DMS79 (cell line): ENCODE data around the gene F11.
"Not testable (repeated sequence)": the region's sequence is repeated elsewhere in the genome, so short reads cannot be mapped to it uniquely, and the experiment has no call there.

Experiments used
- DNase-seq: peaks from one replicate; lab custom pipeline; 2025; lab: John Stamatoyannopoulos, UW

Gene F11

DNA sequence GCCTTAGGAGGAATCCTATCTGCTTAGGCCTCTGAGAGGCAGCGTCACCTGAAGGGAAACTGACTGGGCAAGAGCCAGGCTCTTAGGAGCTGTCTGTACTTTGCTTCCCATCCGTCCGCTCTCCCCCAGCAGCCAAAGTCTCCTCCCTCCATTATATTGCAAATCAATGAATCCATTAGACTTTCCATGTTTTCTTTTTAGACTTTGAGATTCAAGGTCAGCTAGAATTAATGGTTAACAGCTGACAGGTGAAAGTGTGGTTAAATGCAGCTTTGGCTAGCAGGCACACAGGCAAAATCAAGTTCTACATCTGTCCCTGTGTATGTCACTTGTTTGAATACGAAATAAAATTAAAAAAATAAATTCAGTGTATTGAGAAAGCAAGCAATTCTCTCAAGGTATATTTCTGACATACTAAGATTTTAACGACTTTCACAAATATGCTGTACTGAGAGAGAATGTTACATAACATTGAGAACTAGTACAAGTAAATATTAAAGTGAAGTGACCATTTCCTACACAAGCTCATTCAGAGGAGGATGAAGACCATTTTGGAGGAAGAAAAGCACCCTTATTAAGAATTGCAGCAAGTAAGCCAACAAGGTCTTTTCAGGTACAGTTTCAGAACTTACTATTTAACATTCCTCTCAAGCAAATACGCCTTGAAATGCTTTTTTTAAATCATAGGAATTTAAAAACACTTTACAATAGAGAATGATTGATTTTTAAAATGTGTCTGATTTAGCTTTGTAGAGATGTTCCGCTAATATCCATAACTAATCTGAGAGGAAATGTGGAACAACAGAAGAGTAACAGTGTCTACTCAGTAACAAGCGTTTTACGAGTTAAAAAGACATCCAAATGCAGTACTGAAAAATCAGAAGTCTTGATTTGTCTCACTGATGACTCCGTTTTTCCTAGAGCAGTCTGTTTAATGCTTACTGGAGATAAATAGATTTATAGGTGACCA is at the start of gene F11:
Gene F11, plus strand, starts transcription at position 507 of the 970 bp plus-strand sequence. CDS start 948 bp downstream, outside the sequence.
- no peak for DNase-seq

DNA sequence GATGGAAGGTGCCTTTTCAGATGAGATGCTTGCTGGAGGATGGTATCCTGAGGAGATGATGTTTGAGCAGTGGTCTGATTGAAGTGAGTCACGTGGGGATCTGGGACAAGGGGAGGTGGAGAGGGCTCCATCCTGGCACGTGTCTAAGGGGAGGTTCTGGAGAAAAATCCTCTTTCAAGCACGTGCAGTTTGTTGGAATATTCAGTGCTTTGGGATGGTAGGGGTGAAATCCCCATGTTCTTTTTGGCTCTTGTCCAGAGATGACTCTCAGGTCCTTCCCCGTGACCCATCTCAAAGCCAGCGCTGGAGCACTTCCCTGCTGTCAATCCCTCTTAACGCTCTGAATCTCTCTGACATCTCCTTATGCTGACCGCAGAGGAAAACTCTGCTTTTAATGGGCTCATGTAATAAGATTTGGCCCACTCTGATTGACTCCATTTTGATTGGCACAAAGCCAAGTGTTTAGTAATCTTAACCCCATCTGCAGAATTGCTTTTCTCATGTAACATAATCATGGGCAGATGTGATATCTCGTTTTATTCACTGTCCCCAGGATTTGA is 49.4 kb upstream of the F11 start:
- peak; percentile 10 for DNase-seq

DNA sequence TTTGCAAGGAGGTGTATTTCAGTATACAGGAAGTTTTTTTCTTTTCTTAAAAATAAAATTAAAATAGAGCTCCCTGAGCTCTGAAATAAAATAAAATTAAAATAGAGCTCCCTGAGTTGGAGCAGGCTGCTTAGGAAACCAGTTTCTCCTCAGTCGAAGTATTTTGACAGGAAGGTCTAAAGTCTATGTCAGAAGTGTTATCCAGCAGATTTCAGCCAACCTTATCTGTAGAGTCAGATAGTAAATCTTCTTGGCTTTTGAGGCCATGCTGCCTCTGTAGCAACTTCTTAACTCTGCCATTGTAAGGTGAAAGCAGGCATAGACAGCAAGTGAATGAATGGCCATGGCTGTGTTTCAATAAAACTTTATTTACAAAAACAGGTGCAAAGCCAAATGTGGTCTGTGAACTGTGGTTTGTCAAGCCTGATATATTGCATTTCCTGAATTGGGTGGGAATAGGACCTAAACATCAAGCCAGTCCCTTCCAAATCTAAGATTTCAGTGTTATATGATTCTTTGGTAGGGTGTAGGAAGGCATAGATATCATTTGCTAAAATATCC is 48.2 kb upstream of the F11 start:
- DNase-seq, result no peak

DNA sequence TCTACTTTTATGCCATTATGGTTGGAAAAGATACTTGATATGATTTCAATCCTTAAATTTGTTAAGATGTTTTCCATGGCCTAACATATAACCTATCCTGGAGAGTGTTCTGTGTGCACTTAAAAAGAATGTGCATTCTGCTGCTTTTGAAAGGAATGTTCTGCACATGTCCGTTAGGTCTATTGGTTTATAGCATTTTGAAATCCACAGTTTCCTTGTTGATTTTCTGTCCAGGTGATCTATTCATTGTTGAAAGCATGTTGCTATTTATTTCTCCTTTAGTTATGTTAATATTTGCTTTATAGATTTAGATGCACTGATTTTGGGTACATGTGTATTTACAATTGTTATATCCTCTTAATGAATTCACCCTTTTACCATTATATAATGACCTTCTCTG is 44.4 kb upstream of the F11 start:
- no peak for DNase-seq

DNA sequence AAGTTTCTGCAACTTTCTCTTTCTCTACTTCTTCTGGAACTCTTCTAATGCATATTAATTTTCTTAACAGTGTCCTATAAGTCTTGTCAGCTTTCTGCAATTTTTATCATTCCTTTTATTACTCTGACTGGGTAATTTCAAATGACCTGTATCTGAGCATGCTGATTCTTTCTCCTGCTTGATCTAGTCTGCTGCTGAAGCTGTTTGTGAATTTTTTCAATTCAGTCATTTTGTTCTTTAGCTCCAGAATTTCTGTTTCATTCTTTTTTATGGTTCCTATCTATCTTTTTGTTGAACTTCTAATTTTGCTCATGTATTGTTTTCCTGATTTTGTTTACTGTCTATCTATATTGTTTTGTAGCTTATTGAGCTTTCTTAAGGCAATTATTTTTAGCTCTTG is 40.1 kb upstream of the F11 start:
- no peak for DNase-seq

DNA sequence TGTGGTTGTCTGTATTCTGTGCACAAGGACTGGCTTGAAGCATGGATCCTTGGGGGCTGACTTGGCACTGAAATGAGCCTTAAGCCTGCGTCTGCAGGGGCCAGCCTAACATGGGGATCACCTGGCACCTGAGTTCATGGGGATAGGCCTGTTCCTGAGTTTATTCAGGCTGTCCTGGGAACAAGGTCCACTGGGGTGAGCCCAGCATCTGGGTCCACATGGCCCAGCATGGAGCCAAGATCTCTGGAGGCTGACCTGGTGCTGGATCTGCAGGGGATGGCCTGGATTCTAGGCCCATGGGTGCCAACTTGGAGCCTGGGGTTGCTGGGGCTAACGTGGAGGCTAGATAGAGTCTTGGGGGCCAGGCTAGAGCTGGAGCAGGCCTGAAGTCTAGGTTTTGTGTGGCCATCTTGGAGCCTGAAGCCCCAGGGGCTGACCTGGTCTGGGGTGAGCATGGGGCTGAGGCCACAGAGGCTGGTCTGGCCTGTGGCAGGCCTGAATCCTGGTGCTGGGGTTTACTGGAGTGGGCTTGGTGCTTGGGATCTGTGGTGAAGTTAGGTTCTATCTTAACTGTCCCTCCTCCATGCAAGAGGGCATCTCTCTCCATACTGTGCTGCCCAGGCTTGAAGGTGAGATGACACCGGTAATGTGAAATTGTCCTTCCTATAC is 39.3 kb upstream of the F11 start:
- no peak for DNase-seq

DNA sequence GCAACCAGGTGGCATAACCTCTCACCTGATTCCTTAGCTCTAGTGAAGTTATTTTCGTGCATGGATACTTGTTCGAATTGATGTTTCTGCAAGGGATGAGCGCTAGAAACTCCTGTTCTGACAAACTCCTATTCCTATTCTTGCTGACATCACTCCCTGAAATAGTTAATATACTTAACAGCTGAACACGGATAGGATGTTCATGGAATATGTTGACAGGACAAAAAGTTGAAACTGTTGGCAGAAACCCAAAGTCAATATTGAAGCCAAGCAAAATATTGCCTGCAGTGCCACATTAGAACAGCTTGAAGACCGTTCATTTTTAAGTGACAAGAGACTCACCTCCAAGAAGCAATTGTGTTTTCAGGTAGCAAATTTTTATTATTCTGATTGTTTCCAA is 38.8 kb upstream of the F11 start, which contains the start of gene KLKB1:
Gene KLKB1, plus strand, starts transcription at position 287 of the 400 bp plus-strand sequence. CDS start 689 bp downstream, outside the sequence.
- no peak for DNase-seq

DNA sequence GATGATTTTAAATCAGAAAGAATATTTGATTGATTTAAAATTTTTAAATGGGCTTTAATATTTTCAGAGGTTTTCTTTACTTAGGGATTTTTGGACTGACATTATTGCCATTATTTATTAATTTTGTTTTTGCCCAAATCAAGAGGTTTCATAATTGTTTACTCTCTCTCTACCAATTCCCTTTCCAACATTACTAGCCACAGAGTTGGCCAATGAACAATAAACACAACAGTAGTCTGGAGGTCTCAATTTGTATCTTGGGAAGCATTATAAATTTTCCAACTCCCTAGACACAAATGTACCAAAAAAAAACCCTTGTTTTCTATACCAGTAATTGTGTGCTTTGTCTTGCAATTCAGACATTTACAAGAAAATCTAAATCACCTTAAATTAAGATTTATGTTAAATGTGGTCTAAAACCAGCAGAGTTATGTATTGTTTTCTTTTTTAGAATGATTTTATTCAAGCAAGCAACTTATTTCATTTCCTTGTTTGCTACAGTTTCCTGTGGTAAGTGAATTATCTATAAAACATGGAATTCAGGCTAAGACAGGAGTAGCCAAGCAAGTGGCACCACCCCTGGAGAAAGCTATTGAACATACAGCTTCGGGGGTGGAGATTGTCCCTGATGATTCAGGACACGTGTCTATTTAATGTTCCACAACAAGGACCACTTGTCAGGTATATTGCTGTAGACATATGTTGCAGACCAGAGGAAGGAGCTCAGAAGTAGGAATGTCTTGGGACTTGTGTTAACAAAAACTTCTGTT is 38.1 kb upstream of the F11 start:
- no peak for DNase-seq

DNA sequence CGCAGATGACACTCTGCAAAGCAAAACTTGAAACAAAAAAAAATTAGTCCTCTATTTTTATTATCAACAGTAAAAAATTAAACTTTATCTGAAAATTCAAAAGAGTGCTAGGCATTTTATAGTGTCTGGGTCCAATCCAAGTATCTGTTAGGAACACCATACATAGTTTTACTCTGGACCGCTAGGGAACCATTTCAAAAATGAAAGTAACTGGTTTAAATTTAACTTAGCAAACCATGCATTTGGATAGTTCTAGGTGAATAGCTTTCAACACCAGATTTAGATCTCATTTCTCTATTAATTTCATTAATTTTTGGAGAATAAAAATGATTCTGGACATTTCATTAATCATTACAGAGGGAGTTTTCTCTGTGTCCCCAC is 37.5 kb upstream of the F11 start:
- no peak for DNase-seq

DNA sequence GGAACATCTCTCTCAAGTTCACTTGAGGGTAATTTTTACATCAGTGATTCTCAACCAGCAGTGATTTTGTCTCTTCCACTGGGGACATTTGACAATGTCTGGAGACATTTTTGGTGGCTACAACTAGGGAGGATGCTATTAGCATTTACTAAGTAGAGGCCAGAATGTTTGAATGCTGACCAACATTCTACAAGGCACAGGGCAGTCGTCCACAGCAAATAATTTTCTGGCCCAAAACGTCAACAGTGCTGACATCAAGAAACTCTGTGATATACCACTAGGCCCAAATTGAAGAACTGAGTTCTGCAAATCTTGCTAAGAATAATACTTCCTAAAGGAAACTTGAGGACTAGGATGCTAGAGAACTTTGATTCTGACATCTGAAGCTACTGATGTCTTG is 31.6 kb upstream of the F11 start:
- DNase-seq, result no peak

DNA sequence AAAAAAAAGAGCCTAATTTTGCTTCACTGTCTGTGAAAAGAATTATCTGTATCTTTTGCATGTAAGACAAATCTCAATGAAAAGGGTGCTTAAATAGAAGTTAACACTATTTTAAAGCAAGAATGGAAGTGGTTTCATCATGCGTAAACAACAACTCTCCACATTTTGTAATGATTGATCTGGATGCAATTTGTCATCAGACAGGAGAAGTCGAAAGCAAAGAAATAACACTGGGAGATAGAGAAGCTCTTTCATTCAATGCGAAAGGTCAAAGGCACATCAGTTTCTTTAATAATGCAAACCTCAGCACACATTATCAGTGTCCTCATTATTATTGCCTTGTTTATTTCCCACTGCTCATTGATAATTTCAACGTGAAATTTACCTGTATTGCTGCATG is 29.9 kb upstream of the F11 start:
- DNase-seq, result no peak

DNA sequence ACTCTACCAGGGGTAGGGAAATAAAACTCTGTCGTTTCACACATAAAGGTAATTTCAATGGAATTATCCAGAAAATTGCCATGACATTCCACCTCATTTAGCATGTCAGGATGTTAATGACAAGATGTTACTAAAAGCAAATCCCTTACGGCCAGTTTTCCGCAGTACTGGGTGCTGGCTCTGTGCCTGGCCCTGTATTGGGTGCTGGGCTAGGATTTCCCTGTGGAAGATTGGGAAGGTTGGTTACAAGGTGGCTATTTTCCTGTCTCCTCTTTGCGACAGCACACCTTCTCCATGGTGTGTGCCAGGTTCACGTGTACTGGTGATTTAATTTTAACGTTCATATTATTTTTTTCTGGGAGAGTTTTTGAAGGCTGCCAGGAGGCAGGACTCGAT is 25.5 kb upstream of the F11 start:
- DNase-seq, result no peak

DNA sequence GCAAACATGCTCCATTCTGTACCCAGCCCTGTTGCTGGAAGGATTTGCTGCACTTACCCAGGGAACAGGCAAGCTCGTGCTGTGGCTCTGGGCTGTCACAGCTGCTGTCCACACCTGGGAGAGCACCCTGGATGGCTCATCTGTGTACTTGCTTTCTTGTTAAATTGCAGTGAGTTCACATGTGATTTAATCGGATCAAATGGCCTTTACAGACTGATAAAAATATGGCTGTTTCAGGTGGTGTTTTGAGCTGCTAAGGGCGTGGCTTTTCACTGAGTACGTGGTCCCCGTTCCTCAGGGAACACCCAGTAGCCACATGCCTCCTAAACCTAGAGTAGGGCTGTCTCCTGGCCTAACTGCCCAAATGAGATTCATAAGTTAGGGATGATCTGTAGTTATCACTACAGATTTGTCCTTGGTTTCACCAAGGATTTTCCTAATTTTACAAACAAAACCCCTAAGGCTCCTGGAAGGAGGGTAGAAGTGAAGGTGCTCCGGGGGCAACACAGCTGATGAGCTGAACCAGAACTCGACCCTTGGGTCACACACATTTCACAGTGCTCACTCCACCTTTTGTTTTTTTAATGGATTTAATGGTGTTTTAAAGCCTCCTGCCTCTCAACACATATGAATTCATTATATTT is 25.0 kb upstream of the F11 start:
- DNase-seq, result no peak

DNA sequence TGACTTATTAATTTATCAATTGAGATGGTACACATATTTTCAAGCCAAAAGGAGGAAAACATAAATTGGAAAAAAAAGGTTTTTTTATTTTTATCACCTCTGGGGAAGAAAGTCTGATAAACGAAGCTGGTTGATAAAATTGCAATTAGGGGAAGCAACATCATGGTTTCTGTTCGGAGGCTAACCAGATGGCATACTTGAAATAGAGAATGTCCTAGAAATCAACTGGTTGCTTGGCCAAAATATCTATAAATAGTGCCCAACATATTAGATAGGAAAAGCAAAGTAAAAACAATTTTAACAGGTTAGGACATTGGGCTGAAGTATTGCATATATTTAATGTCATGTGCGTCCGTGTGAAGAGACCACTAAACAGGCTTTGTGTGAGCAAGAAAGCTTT is 24.4 kb upstream of the F11 start:
- no peak for DNase-seq

DNA sequence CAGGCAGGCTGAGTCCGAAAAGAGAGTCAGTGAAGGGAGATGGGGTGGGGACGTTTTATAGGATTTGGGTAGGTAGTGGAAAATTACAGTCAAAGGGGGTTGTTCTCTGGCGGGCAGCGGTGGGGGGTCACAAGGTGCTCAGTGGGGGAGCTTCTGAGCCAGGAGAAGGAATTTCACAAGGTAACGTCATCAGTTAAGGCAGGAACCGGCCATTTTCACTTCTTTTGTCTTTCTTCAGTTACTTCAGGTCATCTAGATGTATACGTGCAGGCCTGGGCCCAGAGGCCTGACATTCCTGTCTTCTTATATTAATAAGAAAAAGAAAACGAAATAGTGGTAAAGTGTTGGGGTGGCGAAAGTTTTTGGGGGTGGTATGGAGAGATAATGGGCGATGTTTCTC is 24.0 kb upstream of the F11 start:
- not testable (repeated sequence) for DNase-seq

DNA sequence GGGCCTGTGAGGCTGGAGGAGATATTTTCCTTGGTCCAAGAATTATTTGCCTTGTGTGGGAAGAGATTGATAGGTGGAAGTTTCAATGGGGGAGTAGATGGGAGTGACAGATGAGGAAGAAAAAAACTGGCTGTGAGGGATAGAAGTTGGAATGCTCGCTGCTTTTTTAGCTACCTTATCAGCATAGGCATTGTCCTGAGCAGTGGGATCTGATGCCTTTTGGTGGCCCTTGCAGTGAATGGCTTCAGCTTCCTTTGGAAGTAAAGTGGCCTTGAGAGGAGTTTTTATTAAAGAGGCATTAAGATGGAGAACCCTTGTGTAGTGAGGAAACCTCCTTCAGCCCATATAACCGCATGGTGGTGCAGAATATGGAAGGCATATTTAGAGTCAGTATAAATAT is 22.7 kb upstream of the F11 start:
- DNase-seq, result no peak

DNA sequence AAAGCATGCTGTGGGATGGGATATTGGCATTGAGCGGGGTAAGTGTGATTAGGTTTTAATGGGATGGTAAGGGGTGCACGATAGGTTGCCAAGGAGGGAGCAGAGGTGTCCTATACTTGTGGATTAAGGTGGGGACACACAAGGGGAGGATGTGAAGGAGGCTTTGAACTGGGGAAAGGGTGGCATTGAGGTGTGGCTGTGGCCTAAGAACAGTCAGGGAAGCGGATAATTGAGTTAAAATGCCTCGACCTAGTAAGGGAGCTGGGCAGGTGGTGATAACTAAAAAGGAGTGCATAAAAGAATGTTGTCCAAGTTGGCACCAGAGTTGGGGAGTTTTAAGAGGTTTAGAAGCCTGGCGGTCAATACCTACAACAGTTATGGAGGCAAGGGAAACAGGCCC is 21.2 kb upstream of the F11 start:
- no peak for DNase-seq

DNA sequence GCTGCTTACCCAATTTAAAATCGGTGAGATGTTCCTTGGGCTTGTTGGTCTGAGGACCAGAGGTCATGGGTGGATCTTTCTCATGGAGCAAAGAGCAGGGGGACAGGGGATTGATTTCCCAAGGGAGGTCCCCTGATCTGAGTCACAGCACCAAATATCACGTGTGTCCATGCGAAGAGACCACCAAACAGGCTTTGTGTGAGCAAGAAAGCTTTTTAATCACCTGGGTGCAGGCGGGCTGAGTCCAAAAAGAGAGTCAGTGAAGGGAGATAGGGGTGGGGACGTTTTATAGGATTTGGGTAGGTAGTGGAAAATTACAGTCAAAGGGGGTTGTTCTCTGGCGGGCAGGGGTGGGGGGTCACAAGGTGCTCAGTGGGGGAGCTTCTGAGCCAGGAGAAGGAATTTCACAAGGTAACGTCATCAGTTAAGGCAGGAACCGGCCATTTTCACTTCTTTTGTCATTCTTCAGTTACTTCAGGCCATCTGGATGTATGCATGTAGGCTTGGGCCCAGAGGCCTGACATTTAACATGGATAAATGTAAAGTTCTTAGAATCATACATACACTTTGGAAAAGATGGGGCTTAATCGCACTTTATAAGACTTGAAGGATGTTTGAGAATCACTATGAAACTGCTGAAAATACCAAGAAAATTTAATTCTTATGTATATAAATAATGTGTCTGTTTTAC is 18.8 kb upstream of the F11 start:
- not testable (repeated sequence) for DNase-seq

DNA sequence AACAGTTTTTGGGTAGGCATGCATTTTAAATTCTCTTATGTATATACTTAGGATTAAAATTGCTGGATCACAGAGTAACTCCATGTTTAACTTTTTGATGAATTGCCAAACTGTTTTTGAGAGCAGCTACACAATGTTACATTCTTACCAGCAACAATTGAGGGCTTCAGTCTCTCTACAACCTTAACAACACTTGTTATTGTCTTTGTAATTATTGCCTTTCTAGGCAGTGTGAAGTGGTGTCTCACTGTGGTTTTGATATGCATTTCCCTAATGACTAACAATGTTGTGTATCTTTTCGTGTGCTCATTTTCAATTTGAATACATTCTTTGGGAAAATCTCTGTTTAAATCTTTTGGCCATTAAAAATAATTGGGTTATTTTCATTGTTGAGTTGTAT is 17.3 kb upstream of the F11 start:
- no peak for DNase-seq
